Measurements from ENCODE around the gene TTC9. TPM values are rescaled to one million over a fixed set of nuclear protein-coding genes. Genes with fewer than 3 reads are reported as not detected.
"Not testable (repeated sequence)": the region's sequence is repeated elsewhere in the genome, so short reads cannot be mapped to it uniquely, and the experiment has no call there.

TTC9 gene
- total and polyA plus RNA-seq, 9 of the 15 experiments (the other 6 are each of a cell fraction or from before 2014, with no cell fraction given), result 0.07 TPM; not detected in 8

DNA sequence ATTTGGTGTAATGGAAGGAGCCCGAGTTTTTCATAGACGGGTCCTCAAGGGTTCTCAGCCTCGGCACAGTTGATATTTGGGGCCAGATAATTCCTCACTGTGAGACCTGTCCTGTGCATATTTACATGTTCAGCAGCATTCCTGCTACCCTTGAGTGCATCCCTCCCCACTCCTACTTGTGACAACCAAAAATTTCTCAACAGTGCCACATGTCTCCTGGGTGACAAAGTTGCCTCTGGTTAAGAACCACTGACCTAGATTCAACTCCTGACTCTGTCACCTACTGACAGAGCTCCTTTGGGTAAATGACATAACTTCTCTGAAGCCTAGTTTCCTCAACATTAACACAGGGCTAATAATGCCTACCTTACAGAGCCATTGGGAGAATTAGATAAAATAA is 60.4 kb downstream of the TTC9 start:
- no peak overlapping the region for H3K4me2 ChIP-seq (ENCODE audit: insufficient read depth, low read length)
- peaks cover 8 to 14% of the 10 kb centered on the region in 2 experiments; a peak in 4 of 5 replicates for H3K4me1 ChIP-seq (replicated peaks in 1 of 2; ENCODE audit: control insufficient read depth in 2 of 2, insufficient read depth in 2 of 2, low read length in 2 of 2)
- no peaks in the 10 kb centered on the region for H3K36me3 ChIP-seq (ENCODE audit: control insufficient read depth, insufficient read depth, low read length)
- WGBS (ENCODE audit: insufficient coverage, low coverage, missing lambda C conversion rate), result 3% methylated on average over 3 of the region's 3 CpGs
- H3K27ac ChIP-seq (ENCODE audit: extremely low read depth, low read depth, low read length), result no peak overlapping the region
- BruUV-seq (replicated peaks), result no TSS peak
- H3K9ac ChIP-seq (ENCODE audit: insufficient read depth in 1 of 2, low read depth in 2 of 2, low read length in 2 of 2), result no peak overlapping the region
- ChIA-PET CTCF (ENCODE audit: low intra/inter-chr PET ratio) (no interaction called here), POLR2A (interaction anchor here (0.6 kb wide), 1 partner anchor 10 kb away, joined by 3 read pairs; no protein-coding TSS in a partner anchor)
- no peaks in the 10 kb centered on the region for H3K79me2 ChIP-seq (ENCODE audit: control insufficient read depth, insufficient read depth, low read length)
- H3K4me3 ChIP-seq, result no peak overlapping the region
- DNase-seq (ENCODE audit: extremely low read depth in 1 of 4, low spot score in 3 of 4) (no peak), ATAC-seq (no peak), FAIRE-seq (no peak)
- H2AFZ ChIP-seq (ENCODE audit: low read depth, low read length), result no peak overlapping the region
- H4K20me1 ChIP-seq (replicated peaks; ENCODE audit: control insufficient read depth, insufficient read depth, low read length), result no peaks in the 10 kb centered on the region
- in situ Hi-C loops (cut with MboI) (no loop called here), intact Hi-C loops (cut with micrococcal nuclease) (no loop called here)
- H3K9me3 ChIP-seq (replicated peaks; ENCODE audit: control insufficient read depth, insufficient read depth, low read depth, low read length), result no peaks in the 10 kb centered on the region
- no peaks in the 10 kb centered on the region for H3K9me1 ChIP-seq (ENCODE audit: control insufficient read depth, insufficient read depth, low read length)
- H3K27me3 ChIP-seq (ENCODE audit: control insufficient read depth in 2 of 2, insufficient read depth in 2 of 2, low read length in 2 of 2), result no peaks in the 10 kb centered on the region
- no peak for TF ChIP-seq KLF16 (IDR thresholded peaks at IDR 0.05)
- TF ChIP-seq, protein P1, sequence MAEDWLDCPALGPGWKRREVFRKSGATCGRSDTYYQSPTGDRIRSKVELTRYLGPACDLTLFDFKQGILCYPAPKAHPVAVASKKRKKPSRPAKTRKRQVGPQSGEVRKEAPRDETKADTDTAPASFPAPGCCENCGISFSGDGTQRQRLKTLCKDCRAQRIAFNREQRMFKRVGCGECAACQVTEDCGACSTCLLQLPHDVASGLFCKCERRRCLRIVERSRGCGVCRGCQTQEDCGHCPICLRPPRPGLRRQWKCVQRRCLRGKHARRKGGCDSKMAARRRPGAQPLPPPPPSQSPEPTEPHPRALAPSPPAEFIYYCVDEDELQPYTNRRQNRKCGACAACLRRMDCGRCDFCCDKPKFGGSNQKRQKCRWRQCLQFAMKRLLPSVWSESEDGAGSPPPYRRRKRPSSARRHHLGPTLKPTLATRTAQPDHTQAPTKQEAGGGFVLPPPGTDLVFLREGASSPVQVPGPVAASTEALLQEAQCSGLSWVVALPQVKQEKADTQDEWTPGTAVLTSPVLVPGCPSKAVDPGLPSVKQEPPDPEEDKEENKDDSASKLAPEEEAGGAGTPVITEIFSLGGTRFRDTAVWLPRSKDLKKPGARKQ (CRISPR knock-in tag; IDR thresholded peaks at IDR 0.05), result no peak
- no peak for TF ChIP-seq KDM2B (CRISPR knock-in tag; IDR thresholded peaks at IDR 0.05)
- no peak for TF ChIP-seq ZNF507 (tag; conservative IDR thresholded peaks at IDR 0.05)
- no peak for TF ChIP-seq EP300 (IDR thresholded peaks at IDR 0.05; ENCODE audit: low read length)
- TF ChIP-seq NRF1 (conservative IDR thresholded peaks at IDR 0.05 in 1 of 2, IDR thresholded peaks at IDR 0.05 in 1 of 2), result no peak
- TF ChIP-seq RUNX1 (IDR thresholded peaks at IDR 0.05; ENCODE audit: low read depth), result no peak
- TF ChIP-seq NCOA2 (IDR thresholded peaks at IDR 0.05; ENCODE audit: partially characterized antibody in 2 of 2), result no peak
- no peak for TF ChIP-seq RBFOX2 (IDR thresholded peaks at IDR 0.05; ENCODE audit: low read depth, low read length)
- no peak for TF ChIP-seq ZKSCAN1 (IDR thresholded peaks at IDR 0.05; ENCODE audit: low read depth, low read length)
- TF ChIP-seq ZKSCAN3 (CRISPR knock-in tag; IDR thresholded peaks at IDR 0.05), result no peak
- no peak for TF ChIP-seq ZFP36 (IDR thresholded peaks at IDR 0.05; ENCODE audit: low read depth, low read length, partially characterized antibody)

DNA sequence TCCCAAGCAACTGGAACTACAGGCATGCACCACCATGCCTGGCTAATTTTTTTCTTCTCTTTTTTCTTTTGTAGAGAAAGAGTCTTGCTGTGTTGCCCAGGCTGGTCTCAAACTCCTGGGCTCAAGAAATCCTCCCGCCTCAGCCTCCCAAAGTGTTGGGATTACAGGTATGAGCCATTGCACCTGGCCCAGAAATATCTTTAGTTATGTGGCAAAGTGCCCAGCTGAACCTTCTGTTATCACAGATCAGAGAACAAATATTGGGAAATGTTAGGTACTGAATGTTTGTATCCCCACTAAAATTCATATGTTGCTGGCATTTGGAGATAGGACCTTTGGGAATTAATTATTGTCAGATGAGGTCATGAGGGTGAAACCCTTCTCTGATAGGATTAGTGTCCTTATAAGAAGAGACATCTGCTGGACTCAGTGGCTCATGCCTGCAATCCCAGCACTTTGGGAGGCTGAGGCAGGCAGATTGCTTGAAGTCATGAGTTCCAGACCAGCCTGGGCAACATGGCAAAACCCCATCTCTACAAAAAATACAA is 62.0 kb downstream of the TTC9 start:
- ATAC-seq; BruUV-seq (replicated peaks); H2AFZ ChIP-seq (ENCODE audit: low read depth, low read length); CTCF ChIA-PET (ENCODE audit: low intra/inter-chr PET ratio); H3K4me2 ChIP-seq (ENCODE audit: insufficient read depth, low read length); intact Hi-C loops (cut with micrococcal nuclease); H3K9me3 ChIP-seq (replicated peaks; ENCODE audit: control insufficient read depth, insufficient read depth, low read depth, low read length); DNase-seq (ENCODE audit: extremely low read depth in 1 of 4, low spot score in 3 of 4); H3K4me1 ChIP-seq (replicated peaks in 1 of 2; ENCODE audit: control insufficient read depth in 2 of 2, insufficient read depth in 2 of 2, low read length in 2 of 2); H3K4me3 ChIP-seq; POLR2A ChIA-PET; H3K36me3 ChIP-seq (ENCODE audit: control insufficient read depth, insufficient read depth, low read length); FAIRE-seq; H3K9ac ChIP-seq (ENCODE audit: insufficient read depth in 1 of 2, low read depth in 2 of 2, low read length in 2 of 2); H4K20me1 ChIP-seq (replicated peaks; ENCODE audit: control insufficient read depth, insufficient read depth, low read length); H3K27ac ChIP-seq (ENCODE audit: extremely low read depth, low read depth, low read length); H3K27me3 ChIP-seq (ENCODE audit: control insufficient read depth in 2 of 2, insufficient read depth in 2 of 2, low read length in 2 of 2); in situ Hi-C loops (cut with MboI); H3K79me2 ChIP-seq (ENCODE audit: control insufficient read depth, insufficient read depth, low read length); H3K9me1 ChIP-seq (ENCODE audit: control insufficient read depth, insufficient read depth, low read length): not testable (repeated sequence)
- WGBS (ENCODE audit: insufficient coverage, low coverage, missing lambda C conversion rate), result 0% methylated on average over 1 of the region's 1 CpG
